Measurements from ENCODE around the gene MEIS2.

DNA sequence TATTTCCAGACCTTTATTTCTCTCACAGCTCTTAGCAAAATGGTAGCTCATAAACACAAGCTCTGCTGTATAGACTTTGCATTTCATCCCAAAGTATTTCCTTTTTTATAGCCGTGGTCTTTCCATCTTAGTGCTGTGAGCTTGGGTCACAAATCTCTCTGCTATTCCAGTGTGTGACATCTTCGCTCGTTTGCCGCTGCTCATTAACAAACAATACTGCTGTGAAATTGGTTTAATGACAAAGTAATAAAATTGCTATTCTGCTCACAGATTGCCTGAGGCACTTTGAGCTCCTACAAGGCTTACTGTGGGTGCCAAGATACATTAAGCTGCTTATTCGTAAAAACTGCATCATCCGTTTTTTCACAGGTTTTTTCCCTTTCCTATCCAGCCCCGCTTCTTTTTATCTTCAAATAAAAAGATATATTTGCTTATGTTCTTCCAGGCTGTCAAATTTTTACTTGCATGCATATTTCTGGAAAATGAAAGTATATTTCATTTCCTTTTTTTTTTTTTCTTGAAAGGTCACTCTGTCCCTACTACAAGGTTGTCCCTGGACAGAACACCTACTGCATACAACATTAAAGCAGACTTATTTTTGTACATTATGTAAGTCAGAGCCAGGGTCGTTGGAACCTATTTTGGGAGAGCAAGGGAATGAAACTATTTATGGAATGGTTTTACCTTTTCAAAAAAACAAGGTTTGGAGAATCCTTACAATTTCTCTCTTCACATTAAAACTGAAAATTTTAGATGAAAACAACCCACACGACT, 174.5 kb downstream of the MEIS2 start:
- TF ChIP-seq, protein P1, sequence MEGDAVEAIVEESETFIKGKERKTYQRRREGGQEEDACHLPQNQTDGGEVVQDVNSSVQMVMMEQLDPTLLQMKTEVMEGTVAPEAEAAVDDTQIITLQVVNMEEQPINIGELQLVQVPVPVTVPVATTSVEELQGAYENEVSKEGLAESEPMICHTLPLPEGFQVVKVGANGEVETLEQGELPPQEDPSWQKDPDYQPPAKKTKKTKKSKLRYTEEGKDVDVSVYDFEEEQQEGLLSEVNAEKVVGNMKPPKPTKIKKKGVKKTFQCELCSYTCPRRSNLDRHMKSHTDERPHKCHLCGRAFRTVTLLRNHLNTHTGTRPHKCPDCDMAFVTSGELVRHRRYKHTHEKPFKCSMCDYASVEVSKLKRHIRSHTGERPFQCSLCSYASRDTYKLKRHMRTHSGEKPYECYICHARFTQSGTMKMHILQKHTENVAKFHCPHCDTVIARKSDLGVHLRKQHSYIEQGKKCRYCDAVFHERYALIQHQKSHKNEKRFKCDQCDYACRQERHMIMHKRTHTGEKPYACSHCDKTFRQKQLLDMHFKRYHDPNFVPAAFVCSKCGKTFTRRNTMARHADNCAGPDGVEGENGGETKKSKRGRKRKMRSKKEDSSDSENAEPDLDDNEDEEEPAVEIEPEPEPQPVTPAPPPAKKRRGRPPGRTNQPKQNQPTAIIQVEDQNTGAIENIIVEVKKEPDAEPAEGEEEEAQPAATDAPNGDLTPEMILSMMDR (conservative IDR thresholded peaks at IDR 0.05; ENCODE audit: low read depth, low read length): no peak
- no peak for TF ChIP-seq EZH2 (IDR thresholded peaks at IDR 0.05; ENCODE audit: borderline replicate concordance, low read depth, low read length, poor library complexity, severe bottlenecking)

Data from A673 (cell line).